Activated CD8-positive, alpha-beta memory T cell treated with anti-CD3 and anti-CD28 coated beads, Interleukin-2, amount 50 U/mL, for 24 hours (primary cell): Measurements from ENCODE around the gene EDARADD.

Experiments
- DNase-seq: peaks from one replicate; pipeline ENCODE4 v3.0.0-alpha.2; 2020; ENCODE audit errors: extremely low read depth

Gene EDARADD

DNA sequence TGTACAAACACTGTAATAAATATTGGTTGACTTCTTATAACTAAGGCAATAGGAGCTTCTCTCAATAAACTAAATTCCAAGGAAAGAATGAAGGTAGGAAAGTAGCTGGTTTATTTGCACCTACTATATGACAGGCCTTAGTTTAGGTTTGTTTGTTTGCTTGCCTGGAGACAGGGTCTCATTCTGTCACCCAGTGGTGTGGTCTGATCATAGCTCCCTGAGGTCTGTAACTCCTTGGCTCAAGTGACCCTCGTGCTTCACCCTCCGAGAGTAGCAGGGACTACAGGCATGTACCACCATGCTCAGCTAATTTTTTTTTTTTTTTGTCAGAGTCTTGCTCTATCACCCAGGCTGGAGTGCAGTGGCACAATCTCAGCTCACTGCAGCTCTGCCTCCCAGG lies 1.9 kb upstream of the EDARADD start:
- no peak for DNase-seq

DNA sequence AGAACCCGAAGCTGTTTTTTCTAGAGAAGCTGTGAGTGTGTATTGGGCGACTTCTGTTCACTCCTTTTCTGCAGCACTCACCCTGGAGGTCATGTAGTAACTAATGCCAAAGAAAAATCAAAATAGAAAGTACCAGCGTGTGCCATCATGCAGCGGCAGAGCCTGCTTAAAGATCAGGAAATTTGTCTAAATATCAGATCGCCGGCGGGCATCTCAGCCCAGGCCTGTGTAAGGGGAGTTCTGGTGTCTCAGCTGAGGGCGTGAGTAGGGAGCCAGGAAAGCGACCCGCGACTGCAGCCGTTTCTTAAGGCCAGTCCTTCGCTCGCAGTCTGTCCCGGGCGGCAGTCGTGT lies 768 bp downstream of the EDARADD start:
- DNase-seq, result no peak

DNA sequence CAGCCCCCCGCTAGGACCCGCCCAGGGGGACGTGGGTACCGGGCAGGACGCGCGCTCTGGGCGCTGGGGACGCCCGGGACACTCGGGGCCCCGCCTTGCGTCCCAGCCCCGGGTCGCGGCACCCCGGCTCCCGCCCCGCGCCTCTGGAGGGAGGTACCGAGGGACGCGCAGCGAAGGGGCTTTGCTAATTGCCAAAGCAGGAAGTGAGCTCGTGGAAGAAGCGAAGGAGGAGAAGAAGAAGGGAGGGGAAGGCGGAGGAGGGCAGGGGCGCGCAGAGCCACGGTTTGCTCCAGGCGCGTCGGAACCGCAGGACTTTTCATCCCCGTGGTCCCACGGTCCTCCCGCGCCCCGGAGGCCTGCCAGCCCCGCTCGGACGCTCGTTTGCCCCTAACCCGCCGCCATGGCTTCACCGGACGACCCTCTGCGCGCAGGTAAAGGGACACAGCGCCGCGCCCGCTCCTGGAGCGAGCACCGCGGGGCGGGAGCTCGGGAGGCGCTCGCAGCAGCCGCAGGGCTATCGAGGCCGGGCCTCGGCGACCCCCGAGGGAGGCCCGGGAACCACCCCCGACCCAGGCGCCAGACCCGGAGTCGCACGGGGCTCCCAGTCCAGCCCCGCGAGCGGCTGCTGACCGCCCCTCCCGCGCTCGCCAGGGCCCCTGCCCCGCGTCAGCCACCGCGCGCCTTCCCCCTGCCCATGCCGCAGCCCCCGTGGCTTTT lies 1.3 kb downstream of the EDARADD start:
- DNase-seq, result no peak

DNA sequence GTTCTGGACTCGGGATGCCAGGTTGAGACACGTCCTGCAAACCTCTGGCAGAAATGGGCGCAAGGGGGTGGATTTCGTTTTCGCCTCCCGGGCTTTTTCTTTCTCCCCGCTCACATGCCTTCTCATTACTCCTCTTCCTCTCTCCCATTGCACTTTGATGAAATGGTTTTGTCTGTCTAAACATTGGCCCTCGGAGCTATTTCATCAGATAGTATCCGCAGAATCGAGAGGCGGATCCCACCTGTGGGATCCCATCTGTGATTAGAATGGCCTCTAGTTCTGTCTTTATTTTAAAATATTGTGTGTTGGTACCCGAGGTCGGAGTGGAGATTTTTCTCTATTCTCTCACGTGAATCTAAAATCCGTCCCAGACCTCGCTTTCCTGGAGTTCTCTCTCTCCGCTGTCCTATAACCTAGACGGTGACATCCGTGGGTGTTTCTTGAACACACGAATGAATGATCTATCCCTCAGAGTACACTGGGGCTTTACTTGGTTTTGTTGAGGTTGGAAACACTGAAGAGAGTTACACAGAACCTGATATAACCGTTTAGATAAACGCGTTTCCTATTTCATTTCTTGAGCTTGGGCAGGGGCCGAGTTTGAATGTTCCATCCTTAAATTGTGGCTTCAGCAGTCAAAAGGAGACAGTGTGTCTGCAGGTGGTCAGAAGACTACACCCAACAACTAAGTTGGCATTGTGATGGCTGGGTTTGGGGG lies 2.0 kb downstream of the EDARADD start:
- no peak for DNase-seq

DNA sequence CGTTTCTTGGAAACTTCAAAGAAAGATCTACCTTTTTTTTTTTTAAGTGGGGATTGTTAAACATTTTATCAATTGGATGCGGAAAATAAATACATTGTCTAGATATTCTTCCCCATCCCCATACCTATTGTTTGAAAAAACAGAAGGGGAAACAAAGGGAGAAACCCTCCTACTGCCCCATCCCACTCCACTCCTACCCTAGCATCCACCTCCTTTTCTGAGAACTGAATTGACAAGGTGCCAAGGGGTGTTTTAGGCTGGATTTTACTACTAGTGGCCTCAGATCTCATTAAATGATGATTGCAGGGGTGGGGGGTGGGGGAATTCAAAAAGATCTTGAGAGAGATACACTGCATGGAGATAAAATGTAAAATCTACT lies 2.6 kb downstream of the EDARADD start:
- DNase-seq, result no peak

DNA sequence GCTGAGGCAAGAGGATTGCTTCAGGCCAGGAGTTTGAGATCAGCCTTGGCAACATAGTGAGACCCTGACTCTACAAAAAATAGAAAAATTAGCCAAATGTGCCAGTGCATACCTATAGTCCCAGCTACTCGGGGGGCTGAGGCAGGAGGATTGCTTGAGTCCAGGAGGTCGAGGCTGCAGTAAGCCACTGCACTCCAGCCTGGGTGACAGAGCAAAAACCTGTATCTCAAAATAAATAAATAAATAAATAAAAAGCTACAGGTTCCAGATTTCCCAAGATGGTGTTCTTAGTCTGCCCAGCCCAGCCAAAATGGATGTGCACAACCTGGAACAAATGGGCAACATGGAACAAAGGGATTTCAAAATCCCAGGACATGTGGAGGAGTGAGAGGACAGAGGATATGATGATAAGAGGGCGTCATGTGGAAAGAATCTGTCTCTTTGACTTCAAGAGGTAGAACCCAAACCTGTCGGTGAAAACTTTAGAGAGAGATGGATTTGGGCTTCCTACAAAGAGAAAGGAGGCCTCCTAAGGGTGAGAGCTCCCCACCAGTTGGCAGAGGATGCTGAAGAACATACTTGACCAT lies 3.2 kb downstream of the EDARADD start:
- DNase-seq, result no peak

DNA sequence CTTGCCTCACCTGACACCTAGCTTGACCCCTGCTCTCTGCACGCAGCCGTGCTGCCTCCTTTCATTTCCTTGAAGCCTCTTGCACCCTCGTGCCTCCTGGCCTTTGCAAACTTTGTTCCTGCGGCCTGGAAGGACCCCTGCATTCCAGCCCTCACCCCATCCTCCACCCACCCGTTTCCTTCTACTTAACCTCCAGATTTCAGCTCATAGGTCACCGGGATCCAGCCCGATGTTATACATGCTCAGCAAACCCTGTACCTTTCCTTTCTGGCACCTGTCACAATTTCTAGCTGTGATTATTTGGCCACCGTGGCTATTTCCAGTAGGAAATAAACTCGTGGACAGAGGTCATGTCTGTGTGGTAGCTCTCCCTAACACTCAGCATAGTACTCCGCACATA lies 4.5 kb downstream of the EDARADD start:
- DNase-seq, result no peak

DNA sequence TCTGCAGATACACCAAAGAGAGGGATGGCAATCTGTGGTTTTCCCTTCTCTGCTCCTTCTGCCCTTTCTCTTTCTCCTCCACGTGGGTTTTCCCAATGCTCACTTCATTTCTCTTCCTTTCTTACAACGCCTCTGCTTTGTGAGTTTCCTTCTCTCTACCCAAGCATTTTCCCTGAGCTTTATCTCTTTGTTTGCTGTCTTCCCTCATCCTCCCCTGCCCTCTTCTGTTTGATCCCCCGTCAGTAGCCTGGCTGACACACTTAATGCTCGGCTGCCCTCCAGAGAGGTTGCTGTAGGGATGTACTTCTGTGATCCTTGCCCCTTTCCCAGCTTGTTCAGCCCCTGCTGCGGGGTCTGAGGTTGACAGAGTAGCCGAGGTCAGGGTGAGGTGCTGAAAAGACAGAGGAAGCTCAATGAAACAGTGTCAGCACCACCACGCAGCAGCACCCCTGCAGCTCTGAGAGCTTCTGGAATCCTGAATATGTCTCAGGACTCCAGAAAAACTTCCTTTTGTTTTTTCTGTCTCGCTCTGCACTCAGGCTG lies 6.0 kb downstream of the EDARADD start:
- no peak for DNase-seq

DNA sequence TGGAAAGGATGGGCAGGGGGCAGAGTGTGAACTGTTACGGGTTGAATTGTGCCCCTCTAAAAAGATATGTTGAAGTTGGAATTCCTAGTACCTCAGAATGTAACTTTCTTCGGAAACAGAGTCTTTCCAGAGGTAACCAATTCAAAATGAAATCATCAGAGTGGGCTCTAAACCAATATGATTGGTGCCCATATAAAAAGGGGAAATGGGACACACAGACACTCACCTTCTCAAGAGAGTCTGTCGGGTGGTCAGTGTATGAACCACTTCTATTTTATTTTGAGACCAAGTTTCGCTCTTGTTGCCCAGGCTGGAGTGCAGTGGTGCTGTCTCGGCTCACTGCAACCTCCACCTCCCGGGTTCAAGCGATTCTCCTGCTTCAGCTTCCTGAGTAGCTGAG lies 7.6 kb downstream of the EDARADD start:
- DNase-seq, result no peak

DNA sequence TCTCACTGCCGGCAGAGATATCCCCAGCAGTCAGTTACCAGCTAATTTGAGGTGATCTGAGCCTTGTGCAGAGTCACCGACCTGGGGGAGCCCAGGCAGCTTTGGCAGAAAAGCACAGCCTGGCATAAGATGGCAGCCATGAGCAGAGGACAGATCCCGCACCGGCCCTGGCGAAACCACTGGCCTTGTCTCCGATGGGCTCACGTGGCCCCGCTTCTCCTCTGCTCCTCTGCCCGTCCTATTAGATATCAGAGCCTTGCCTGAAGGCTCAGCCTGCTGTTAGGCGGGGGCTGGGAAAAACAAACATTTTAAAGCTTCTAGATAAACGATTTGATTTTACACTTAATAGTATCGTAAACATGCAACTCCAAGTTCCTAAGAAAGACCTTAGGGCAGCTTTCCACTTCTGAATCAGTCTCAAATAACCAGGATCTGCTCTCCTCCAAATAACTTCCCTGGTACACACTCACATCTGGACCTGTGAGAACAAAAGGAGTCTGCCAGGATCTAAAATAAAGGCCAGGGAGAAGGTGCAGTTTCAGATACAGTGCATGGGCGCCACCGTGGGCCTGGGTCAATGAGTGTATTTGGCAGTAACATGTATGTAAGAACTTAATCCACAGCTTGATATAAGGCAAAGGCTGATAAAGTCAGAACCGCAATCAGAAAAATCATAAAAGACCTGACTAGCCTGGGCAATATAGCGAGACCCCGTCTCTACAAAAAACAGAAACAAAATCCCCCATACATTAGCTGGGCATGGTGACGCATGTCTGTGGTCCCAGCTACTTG lies 10.0 kb downstream of the EDARADD start:
- DNase-seq, result no peak

DNA sequence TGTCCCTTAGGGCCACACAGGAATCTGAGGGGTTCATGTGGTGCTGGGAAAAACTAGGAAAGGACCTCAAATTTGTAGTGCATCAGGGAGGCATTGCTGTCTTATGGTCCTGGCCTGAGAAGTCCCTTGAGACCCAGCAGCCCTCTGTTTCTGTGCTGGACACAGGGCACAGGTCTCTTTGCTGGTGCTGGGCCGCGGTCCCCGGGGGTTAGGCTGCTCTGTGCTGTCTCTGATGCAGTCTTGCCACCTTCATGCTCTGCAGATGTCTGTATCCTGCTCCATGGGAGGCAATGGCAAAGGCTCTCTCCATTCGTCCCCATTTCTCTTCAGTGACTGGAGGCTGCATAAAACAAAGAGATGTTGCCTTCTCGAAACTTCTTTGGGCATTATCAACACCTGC lies 13.0 kb downstream of the EDARADD start:
- DNase-seq, result no peak

DNA sequence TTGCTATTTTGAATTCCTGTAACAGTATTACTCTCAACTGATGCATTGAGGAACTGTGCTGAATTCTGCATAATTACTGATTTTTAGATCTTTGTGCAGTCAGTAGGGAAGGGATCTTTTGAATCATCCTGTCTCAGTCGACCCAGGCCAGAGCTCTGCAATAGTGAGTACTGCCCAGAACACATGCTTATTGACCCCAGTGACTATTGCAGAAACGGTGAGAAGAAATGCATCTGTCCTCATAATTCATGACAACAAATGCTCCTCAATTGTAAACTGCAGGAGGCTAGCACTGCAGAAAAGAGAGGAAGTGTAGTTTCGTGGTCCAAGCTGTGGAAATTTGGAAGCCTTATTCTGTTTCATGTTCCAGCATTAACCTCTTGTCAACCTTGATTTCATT lies 19.6 kb downstream of the EDARADD start:
- DNase-seq, result no peak

DNA sequence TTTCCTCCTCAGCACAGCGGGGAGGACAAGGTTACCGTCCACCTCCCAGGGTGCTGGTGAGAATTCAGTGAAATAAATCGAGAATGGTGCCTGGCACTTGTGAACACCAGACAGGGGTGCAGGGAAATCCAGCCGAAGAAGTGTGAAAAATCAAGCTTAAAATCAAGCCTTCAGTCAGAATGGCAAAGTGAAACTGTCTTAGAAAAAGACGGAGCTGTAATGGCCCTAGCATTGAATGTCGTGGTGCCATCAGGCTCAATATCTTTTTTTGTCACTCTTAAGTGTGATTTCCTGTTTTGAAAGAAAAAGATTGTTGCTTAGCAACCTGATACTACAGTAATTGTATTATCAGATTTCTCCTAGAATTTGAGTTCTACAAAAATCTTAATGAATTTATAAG lies 22.1 kb downstream of the EDARADD start:
- DNase-seq, result no peak

DNA sequence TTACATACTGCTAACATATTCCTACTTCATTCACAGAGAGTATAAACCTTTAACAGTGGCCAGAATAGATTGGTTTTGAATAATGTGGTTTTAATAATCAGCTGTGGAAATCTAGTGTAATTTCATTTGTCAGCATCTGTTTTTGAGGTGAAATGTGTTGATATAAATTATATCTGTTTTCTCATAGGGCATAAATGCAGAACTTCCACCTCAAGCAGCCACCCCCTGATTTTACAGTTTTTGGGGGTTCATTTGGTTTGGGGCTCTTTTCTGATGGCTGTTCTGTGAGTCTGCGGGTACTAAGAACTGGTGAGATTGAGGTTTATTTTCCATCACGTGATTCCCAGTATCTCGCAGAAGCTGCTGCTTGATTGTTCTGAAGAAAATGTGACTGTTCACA lies 23.2 kb downstream of the EDARADD start:
- no peak for DNase-seq

DNA sequence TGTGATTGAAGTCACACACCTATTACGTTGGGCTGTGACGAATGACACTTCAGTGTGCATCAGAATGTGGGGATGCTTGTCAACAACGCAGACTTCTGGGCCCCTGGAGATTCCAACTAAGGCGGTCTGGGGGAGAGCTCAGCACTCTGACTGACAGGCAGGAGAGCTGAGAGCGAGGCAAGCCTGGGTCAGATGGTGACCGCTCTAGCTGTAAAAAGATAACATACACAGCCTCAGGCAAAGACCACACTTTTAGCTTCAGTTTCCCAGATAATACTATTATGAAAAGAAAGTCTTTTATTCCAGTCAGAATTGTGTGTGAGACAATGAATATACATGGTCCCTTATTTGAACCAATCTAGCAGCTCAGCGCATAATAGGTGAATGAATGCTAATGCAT lies 25.4 kb downstream of the EDARADD start:
- DNase-seq, result no peak

DNA sequence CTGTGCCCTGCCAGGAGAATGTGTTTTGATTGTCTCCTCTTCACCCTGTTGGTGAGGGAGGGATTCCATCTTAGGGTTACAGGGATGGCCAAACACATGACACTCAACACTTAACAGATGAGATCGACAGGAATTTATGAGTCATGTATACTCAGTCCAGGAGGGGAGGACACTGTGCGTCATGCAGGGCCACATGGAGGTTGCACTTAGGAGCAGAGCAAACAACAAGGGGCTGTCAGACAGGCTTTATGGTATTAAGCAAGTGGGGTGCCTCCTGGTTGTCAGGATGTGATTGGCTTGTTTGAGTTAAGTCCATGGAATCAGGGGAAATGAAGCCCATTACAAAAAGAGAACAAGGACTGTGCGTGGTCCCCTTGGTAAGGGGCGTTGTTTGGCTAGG lies 26.9 kb downstream of the EDARADD start:
- DNase-seq, result no peak

DNA sequence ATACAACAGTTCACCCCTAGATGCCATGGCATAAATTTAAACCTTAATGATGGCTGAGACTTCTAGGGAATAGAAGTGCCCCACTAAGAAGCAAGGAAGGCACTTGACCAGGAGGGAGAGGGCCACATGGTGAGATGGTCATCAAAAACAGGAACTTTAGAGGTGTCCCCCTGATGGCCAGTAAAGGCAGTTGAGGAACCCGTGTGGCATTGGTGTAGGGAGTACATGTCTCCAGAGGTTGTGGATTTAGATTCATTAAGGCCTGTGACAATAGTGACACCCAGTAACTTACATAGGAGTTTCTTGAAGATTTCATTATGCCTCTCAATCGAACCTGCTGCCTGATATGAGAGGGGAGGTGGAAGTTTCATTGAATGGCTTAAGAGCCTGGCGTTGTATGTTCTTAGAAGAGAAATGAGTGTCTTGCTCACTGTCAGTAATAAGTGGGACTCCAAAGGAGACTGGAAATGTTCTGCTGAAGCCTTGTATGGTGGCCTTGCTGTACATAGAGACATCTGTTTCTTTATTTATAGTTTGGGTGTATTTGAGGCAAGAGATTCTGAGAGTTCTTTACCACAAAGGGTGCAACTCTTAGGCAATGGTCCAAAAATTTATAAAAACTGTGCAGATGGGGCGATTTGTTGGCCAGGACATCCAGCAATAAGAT lies 27.9 kb downstream of the EDARADD start:
- DNase-seq, result no peak

DNA sequence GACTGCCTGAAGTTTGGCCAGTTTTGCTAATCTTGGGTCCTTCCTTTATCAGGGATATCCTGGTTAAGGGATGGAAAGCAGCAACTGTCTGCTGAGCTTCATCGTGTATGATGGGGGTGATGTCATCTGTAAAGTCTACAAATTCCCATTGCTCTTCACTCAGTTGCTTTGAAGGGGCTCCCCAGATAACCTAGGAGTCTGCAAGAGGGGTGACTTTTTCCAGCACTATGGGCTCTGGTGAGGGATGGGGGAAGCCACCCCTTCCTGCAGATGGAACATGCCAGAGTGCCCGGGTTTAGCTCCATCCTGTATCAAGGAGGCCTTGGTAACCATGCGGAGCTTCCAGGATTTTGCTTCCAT lies 28.4 kb downstream of the EDARADD start:
- DNase-seq, result no peak

DNA sequence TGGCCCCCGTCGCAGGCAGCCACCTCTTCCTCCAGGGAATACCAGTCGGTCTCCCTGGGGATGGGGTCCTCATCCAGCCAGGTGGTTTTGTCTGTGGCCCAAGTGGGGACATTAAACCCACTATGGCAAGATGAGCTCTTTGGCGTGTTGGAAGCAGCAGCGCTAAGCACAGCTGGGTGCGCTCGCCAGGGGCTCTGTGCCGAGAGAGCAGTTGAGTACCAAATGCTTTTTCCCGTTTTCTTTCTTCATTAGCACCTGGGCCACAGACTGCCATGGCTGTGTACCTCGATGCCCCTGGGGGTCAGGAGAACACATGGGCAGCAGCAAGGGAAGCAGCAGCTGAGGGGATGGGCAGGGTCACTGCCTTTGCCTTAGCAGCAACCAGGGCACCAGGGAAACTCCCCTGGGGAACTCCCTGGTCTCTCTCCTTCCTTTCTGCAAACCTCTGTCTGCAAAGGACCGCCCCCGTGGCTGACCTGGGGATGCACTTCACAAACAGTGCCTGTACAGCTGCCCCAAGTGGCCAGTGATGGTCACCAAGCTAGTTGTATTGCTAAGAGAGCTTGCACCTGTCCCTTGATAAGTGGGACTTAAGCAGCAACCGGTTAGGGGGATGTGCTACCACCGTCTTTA lies 31.1 kb downstream of the EDARADD start:
- no peak for DNase-seq

DNA sequence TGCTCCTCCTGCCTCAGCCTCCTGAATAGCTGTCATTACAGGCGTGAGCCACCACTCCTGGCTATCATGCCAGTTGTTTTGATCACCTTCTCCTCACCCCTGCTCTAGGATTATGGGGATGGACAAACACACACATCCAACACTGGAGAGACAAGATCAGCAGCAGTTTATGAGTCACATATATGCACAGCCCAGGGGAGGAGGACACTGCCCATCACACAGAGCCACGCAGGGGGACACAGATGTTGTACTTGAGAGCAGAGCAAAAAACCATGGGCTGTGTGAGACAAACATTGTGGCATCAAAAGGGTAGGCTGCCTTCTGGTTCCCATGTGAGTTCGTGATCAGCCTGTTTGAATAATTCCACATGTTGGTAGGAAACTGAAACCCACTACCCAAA lies 32.1 kb downstream of the EDARADD start:
- DNase-seq, result no peak

DNA sequence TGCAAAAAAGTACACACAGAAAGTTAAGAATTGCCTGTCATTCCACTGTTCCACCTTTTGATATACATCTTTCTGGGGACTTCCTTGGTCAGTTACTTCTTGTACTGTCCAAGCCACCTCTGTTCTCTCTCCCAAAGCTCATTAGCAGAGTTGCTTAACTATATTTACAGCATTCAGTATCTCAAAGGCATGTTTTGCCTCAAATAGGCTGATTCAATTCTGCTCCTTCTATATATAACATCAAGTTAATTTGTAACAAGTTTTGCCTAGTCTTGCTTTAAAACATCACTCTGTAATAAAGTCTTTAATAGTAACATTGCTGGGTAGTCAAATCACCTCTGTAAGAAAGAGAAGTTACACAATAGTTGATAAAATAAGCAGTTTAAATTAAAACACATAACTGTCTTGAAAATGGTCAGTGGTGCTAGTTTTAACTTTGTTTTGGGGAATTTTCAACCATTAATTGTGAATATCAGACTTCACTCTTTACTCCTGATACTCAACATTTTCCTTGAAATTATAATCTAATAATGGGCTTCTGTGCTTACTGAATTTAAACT lies 35.7 kb downstream of the EDARADD start:
- no peak for DNase-seq
